ENCODE results near the gene ANKRD23. TPM values are rescaled to one million over a fixed set of nuclear protein-coding genes. Genes with fewer than 3 reads are reported as not detected.

Gene ANKRD23
- total and polyA plus RNA-seq, 2 of the 13 experiments (the other 11 are each of a cell fraction or from before 2014, with no cell fraction given): 1.5 to 1.6 TPM

- TF ChIP-seq FUBP1 (CRISPR knock-in tag; IDR thresholded peaks at IDR 0.05; ENCODE audit: borderline replicate concordance) (no peak), ISX (CRISPR knock-in tag; conservative IDR thresholded peaks at IDR 0.05) (no peak), KDM2A (CRISPR knock-in tag; IDR thresholded peaks at IDR 0.05; ENCODE audit: borderline replicate concordance, low read depth) (0 out of 2 replicates have a peak, but pooled peaks have one; percentile 4), PBX3 (CRISPR knock-in tag; IDR thresholded peaks at IDR 0.05; ENCODE audit: borderline replicate concordance) (no peak), SMAD1 (CRISPR knock-in tag; IDR thresholded peaks at IDR 0.05; ENCODE audit: borderline replicate concordance, low read depth) (0 out of 2 replicates have a peak, but pooled peaks have one; percentile 12), KAT7 (CRISPR knock-in tag; IDR thresholded peaks at IDR 0.05; ENCODE audit: borderline replicate concordance) (no peak), FOXP1 (IDR thresholded peaks at IDR 0.05) (no peak), FOXP1 (CRISPR knock-in tag; IDR thresholded peaks at IDR 0.05) (no peak), PHF20 (CRISPR knock-in tag; IDR thresholded peaks at IDR 0.05) (0 out of 2 replicates have a peak, but pooled peaks have one; percentile 44), ZNF652 (CRISPR knock-in tag; IDR thresholded peaks at IDR 0.05; ENCODE audit: borderline replicate concordance, low read depth) (no peak), ZNF563 (CRISPR knock-in tag; IDR thresholded peaks at IDR 0.05) (no peak), HOXA9 (CRISPR knock-in tag; IDR thresholded peaks at IDR 0.05; ENCODE audit: borderline replicate concordance) (no peak), MZF1 (CRISPR knock-in tag; IDR thresholded peaks at IDR 0.05; ENCODE audit: borderline replicate concordance) (no peak), RNF219 (CRISPR knock-in tag; IDR thresholded peaks at IDR 0.05) (no peak), MAFF (IDR thresholded peaks at IDR 0.05; ENCODE audit: low read depth, low read length) (no peak), SKI (IDR thresholded peaks at IDR 0.05; ENCODE audit: partially characterized antibody) (no peak), MIER2 (CRISPR knock-in tag; IDR thresholded peaks at IDR 0.05) (no peak), SRSF4 (IDR thresholded peaks at IDR 0.05; ENCODE audit: low read depth, low read length, poor library complexity, severe bottlenecking) (no peak), MTF1 (CRISPR knock-in tag; IDR thresholded peaks at IDR 0.05) (no peak), ZNF326 (CRISPR knock-in tag; IDR thresholded peaks at IDR 0.05; ENCODE audit: borderline replicate concordance) (no peak)
- TF ChIP-seq, protein P1, sequence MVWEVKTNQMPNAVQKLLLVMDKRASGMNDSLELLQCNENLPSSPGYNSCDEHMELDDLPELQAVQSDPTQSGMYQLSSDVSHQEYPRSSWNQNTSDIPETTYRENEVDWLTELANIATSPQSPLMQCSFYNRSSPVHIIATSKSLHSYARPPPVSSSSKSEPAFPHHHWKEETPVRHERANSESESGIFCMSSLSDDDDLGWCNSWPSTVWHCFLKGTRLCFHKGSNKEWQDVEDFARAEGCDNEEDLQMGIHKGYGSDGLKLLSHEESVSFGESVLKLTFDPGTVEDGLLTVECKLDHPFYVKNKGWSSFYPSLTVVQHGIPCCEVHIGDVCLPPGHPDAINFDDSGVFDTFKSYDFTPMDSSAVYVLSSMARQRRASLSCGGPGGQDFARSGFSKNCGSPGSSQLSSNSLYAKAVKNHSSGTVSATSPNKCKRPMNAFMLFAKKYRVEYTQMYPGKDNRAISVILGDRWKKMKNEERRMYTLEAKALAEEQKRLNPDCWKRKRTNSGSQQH (CRISPR knock-in tag; IDR thresholded peaks at IDR 0.05; ENCODE audit: low read depth): 0 out of 2 replicates have a peak, but pooled peaks have one; percentile 31
- TF ChIP-seq, protein P2, sequence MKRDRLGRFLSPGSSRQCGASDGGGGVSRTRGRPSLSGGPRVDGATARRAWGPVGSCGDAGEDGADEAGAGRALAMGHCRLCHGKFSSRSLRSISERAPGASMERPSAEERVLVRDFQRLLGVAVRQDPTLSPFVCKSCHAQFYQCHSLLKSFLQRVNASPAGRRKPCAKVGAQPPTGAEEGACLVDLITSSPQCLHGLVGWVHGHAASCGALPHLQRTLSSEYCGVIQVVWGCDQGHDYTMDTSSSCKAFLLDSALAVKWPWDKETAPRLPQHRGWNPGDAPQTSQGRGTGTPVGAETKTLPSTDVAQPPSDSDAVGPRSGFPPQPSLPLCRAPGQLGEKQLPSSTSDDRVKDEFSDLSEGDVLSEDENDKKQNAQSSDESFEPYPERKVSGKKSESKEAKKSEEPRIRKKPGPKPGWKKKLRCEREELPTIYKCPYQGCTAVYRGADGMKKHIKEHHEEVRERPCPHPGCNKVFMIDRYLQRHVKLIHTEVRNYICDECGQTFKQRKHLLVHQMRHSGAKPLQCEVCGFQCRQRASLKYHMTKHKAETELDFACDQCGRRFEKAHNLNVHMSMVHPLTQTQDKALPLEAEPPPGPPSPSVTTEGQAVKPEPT (CRISPR knock-in tag; IDR thresholded peaks at IDR 0.05; ENCODE audit: low read depth): no peak
Measured at GRCh38 chr2:96869281-96869821, 25.5 kb upstream of the ANKRD23 start (continued).

Measured in HepG2 (cell line).